ENCODE measurements around the gene RAMACL.

GRCh38 chr6:166623318-166623717 lies 36.8 kb upstream of the RAMACL start:
- TF ChIP-seq ZBTB33 (IDR thresholded peaks at IDR 0.05; ENCODE audit: extremely low read depth, insufficient replicate concordance, low read length) (no peak), EZH2 (IDR thresholded peaks at IDR 0.05) (no peak), ZNF274 (IDR thresholded peaks at IDR 0.05; ENCODE audit: low read depth, low read length) (no peak), YY1 (IDR thresholded peaks at IDR 0.05; ENCODE audit: extremely low read depth, insufficient replicate concordance, low read depth, low read length) (no peak), CTCF (IDR thresholded peaks at IDR 0.05 in 2 of 3, conservative IDR thresholded peaks at IDR 0.05 in 1 of 3; ENCODE audit: borderline replicate concordance in 1 of 3, insufficient read depth in 1 of 3, low read depth in 2 of 3, low read length in 2 of 3) (no peak), TCF7L2 (IDR thresholded peaks at IDR 0.05; ENCODE audit: borderline replicate concordance, extremely low read depth, insufficient read depth, insufficient read length) (no peak), CBX3 (IDR thresholded peaks at IDR 0.05; ENCODE audit: low read depth) (no peak), JUND (IDR thresholded peaks at IDR 0.05) (no peak), CEBPB (IDR thresholded peaks at IDR 0.05; ENCODE audit: low read depth) (no peak), POLR2A (IDR thresholded peaks at IDR 0.05; ENCODE audit: borderline replicate concordance, extremely low read depth, insufficient read depth, insufficient read length) (no peak)
- TF ChIP-seq, protein P1, sequence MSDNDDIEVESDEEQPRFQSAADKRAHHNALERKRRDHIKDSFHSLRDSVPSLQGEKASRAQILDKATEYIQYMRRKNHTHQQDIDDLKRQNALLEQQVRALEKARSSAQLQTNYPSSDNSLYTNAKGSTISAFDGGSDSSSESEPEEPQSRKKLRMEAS (IDR thresholded peaks at IDR 0.05), result no peak

All from HCT116 (cell line).